ENCODE measurements around the gene AMMECR1. TPM values are rescaled to one million over a fixed set of nuclear protein-coding genes. Genes with fewer than 3 reads are reported as not detected.
"Not testable (repeated sequence)": the region's sequence is repeated elsewhere in the genome, so short reads cannot be mapped to it uniquely, and the experiment has no call there.

Gene AMMECR1
- total and polyA plus RNA-seq, 8 donors: 0.45 to 28.7 (median 3.6) TPM

- H3K36me3 ChIP-seq: no peaks in the 10 kb centered on the region
- no peak overlapping the region for H3K27ac ChIP-seq
- 53 to 92% (median 64%) methylated on average over 1 of the region's 1 CpG for WGBS, 5 donors
- H3K4me1 ChIP-seq: no peaks in the 10 kb centered on the region
- DNase-seq: no peak
- TF ChIP-seq, protein P1, sequence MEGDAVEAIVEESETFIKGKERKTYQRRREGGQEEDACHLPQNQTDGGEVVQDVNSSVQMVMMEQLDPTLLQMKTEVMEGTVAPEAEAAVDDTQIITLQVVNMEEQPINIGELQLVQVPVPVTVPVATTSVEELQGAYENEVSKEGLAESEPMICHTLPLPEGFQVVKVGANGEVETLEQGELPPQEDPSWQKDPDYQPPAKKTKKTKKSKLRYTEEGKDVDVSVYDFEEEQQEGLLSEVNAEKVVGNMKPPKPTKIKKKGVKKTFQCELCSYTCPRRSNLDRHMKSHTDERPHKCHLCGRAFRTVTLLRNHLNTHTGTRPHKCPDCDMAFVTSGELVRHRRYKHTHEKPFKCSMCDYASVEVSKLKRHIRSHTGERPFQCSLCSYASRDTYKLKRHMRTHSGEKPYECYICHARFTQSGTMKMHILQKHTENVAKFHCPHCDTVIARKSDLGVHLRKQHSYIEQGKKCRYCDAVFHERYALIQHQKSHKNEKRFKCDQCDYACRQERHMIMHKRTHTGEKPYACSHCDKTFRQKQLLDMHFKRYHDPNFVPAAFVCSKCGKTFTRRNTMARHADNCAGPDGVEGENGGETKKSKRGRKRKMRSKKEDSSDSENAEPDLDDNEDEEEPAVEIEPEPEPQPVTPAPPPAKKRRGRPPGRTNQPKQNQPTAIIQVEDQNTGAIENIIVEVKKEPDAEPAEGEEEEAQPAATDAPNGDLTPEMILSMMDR (IDR thresholded peaks at IDR 0.05): no peak
- no peak for TF ChIP-seq POLR2A (IDR thresholded peaks at IDR 0.05)
- TF ChIP-seq POLR2AphosphoS5 (IDR thresholded peaks at IDR 0.05): no peak
- TF ChIP-seq EP300 (IDR thresholded peaks at IDR 0.05): no peak
- H3K9me3 ChIP-seq: no peaks in the 10 kb centered on the region
- intact Hi-C loops (cut with DNase I; ENCODE audit: low total_unique reads): no loop called here
- no peak overlapping the region for H3K4me3 ChIP-seq
- peaks cover 0 to 5% (median 0%) of the 10 kb centered on the region in 3 donors for H3K27me3 ChIP-seq
Observed at GRCh38 chrX:110248578-110248977, 69.3 kb downstream of the AMMECR1 start.

- intact Hi-C loops (cut with DNase I; ENCODE audit: low total_unique reads): no loop called here
- no peak overlapping the region for H3K4me3 ChIP-seq
- H3K9me3 ChIP-seq: no peaks in the 10 kb centered on the region
- no peak for DNase-seq
- H3K27me3 ChIP-seq: peaks cover 0 to 5% (median 0%) of the 10 kb centered on the region in 3 donors
- no peak for TF ChIP-seq EP300 (IDR thresholded peaks at IDR 0.05)
- no peak for TF ChIP-seq POLR2AphosphoS5 (IDR thresholded peaks at IDR 0.05)
- TF ChIP-seq, protein P1 (IDR thresholded peaks at IDR 0.05): no peak
- no peak for TF ChIP-seq POLR2A (IDR thresholded peaks at IDR 0.05)
- H3K27ac ChIP-seq: no peak overlapping the region
- no peaks in the 10 kb centered on the region for H3K36me3 ChIP-seq
- H3K4me1 ChIP-seq: no peaks in the 10 kb centered on the region
Observed at GRCh38 chrX:110245011-110245410, 72.9 kb downstream of the AMMECR1 start.

DNA sequence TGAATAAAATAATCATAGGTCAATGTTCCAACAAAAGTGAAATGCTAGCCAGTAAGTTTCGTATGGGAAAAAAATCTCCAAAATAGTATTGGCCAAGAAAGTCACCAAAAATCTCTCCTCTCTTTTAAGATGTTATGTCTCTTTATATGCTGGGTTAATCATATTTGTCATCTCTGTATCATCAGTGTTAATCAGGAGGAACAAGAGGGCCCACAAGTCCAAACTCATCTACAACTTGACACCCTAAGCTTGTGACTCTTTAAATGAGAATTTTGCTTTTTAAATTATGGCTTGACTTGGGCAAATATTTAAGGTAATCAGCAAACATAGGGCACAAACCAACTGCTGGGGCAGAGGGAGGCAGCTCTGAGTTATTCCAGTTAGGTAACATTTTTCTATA is 75.5 kb downstream of the AMMECR1 start:
- H3K27ac ChIP-seq: no peak overlapping the region
- DNase-seq: no peak
- intact Hi-C loops (cut with DNase I; ENCODE audit: low total_unique reads): no loop called here
- no peaks in the 10 kb centered on the region for H3K4me1 ChIP-seq
- no peak for TF ChIP-seq POLR2AphosphoS5 (IDR thresholded peaks at IDR 0.05)
- no peak for TF ChIP-seq EP300 (IDR thresholded peaks at IDR 0.05)
- TF ChIP-seq, protein P1 (IDR thresholded peaks at IDR 0.05): no peak
- TF ChIP-seq POLR2A (IDR thresholded peaks at IDR 0.05): no peak
- 43 to 74% (median 57%) methylated on average over 1 of the region's 1 CpG for WGBS, 5 donors
- no peak overlapping the region for H3K4me3 ChIP-seq
- no peaks in the 10 kb centered on the region for H3K9me3 ChIP-seq
- no peaks in the 10 kb centered on the region for H3K27me3 ChIP-seq
- no peaks in the 10 kb centered on the region for H3K36me3 ChIP-seq

DNA sequence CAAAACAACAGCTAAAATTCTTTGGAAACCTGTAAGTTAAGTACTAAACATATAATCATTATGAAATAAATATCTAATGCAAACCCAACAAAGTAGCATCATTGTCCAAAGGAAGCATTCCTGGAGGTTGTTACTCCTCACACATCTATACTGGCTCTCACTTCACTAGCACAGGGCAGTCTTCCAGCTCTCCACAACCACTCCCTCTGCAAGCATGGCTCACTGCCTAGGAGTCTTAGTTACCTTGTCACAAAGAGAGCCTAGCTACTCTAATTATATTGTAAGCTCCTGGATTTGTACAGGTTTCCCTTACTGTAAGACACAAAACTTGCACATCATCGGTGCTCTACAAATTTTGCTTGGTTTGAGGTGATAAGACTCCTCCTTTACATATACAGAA is 76.1 kb downstream of the AMMECR1 start:
- Histone ChIP-seq H3K27me3 (no peaks in the 10 kb centered on the region), H3K36me3 (no peaks in the 10 kb centered on the region), H3K27ac (no peak overlapping the region), H3K4me3 (no peak overlapping the region), H3K9me3 (no peaks in the 10 kb centered on the region), H3K4me1 (no peaks in the 10 kb centered on the region)
- TF ChIP-seq EP300 (IDR thresholded peaks at IDR 0.05): no peak
- no peak for TF ChIP-seq POLR2AphosphoS5 (IDR thresholded peaks at IDR 0.05)
- TF ChIP-seq, protein P1 (IDR thresholded peaks at IDR 0.05): no peak
- no peak for TF ChIP-seq POLR2A (IDR thresholded peaks at IDR 0.05)
- WGBS, 5 donors: 33 to 62% (median 52%) methylated on average over 1 of the region's 1 CpG
- peak; percentile 29 to 64 for DNase-seq
- intact Hi-C loops (cut with DNase I; ENCODE audit: low total_unique reads): no loop called here

GRCh38 chrX:110238259-110238658 is 79.6 kb downstream of the AMMECR1 start:
- 13 to 66% (median 51%) methylated on average over 4 to 5 of the region's 5 CpGs for WGBS, 5 donors
- Histone ChIP-seq H3K9me3 (peaks cover 0 to 15% (median 0%) of the 10 kb centered on the region in 4 donors), H3K27ac (peak overlapping the region in 1 of 5 donors; percentile 26)
- H3K4me3 ChIP-seq; H3K27me3 ChIP-seq; intact Hi-C loops (cut with DNase I; ENCODE audit: low total_unique reads); H3K36me3 ChIP-seq; H3K4me1 ChIP-seq: not testable (repeated sequence)
- DNase-seq: peak; percentile 18 to 34

GRCh38 chrX:110231485-110231884 is 86.4 kb downstream of the AMMECR1 start:
- H3K9me3 ChIP-seq: peaks cover 0 to 22% (median 5%) of the 10 kb centered on the region in 4 donors
- H3K4me1 ChIP-seq; H3K27ac ChIP-seq; DNase-seq; H3K36me3 ChIP-seq; H3K27me3 ChIP-seq; intact Hi-C loops (cut with DNase I; ENCODE audit: low total_unique reads); H3K4me3 ChIP-seq: not testable (repeated sequence)
- WGBS, 5 donors: 77 to 97% (median 83%) methylated on average over 3 of the region's 3 CpGs

GRCh38 chrX:110229497-110230111 is 88.3 kb downstream of the AMMECR1 start:
- intact Hi-C loops (cut with DNase I; ENCODE audit: low total_unique reads); H3K36me3 ChIP-seq; H3K4me1 ChIP-seq; H3K27me3 ChIP-seq: not testable (repeated sequence)
- H3K9me3 ChIP-seq: peaks cover 0 to 12% (median 5%) of the 10 kb centered on the region in 4 donors
- H3K27ac ChIP-seq: peak overlapping the region; percentile 8 to 82 (median 66)
- 26 to 53% (median 40%) methylated on average over 12 to 21 of the region's 21 CpGs for WGBS, 5 donors
- H3K4me3 ChIP-seq: peak overlapping the region in 3 of 4 donors; percentile 14 to 32 (median 18)
- peak; percentile 67 to 70 for DNase-seq
